ENCODE measurements around the gene TRAPPC2L. TPM values are rescaled to one million over a fixed set of nuclear protein-coding genes. Genes with fewer than 3 reads are reported as not detected.

The TRAPPC2L gene
- total and polyA plus RNA-seq, 2 donors from 2014 or later: 48.3 to 155 TPM

DNA sequence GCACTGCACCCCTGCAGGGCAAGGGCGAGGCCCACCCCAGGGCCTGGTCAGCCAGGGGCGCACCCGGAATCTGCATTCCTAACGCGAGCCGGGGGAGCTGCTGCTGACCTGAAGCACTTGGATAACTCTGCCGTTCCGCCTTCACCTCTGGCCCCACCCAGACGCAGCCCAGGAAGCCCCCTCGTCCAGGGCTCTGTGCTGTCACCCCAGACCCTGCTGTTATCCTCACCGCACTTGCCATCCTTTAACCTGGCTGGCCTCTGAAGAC, 22.8 kb downstream of the TRAPPC2L start:
- Histone ChIP-seq H3K9me3 (ENCODE audit: control insufficient read depth in 2 of 3, insufficient read depth in 1 of 3, low read length in 3 of 3) (no peaks in the 10 kb centered on the region), H3K36me3 (ENCODE audit: control insufficient read depth in 2 of 3, insufficient read depth in 3 of 3, low read length in 3 of 3) (no peaks in the 10 kb centered on the region), H3K9ac (ENCODE audit: low read length in 3 of 3) (no peak overlapping the region), H3K4me3 (ENCODE audit: low read length in 3 of 3) (no peak overlapping the region), H3K4me1 (ENCODE audit: control insufficient read depth in 2 of 3, insufficient read depth in 2 of 3, low read depth in 1 of 3, low read length in 3 of 3) (peaks cover 0 to 2% (median 0%) of the 10 kb centered on the region in 3 donors), H3K27ac (ENCODE audit: low read depth in 2 of 2, low read length in 2 of 2) (no peak overlapping the region), H3K27me3 (ENCODE audit: control insufficient read depth, insufficient read depth, low read length) (no peaks in the 10 kb centered on the region)
- TF ChIP-seq, protein P1, sequence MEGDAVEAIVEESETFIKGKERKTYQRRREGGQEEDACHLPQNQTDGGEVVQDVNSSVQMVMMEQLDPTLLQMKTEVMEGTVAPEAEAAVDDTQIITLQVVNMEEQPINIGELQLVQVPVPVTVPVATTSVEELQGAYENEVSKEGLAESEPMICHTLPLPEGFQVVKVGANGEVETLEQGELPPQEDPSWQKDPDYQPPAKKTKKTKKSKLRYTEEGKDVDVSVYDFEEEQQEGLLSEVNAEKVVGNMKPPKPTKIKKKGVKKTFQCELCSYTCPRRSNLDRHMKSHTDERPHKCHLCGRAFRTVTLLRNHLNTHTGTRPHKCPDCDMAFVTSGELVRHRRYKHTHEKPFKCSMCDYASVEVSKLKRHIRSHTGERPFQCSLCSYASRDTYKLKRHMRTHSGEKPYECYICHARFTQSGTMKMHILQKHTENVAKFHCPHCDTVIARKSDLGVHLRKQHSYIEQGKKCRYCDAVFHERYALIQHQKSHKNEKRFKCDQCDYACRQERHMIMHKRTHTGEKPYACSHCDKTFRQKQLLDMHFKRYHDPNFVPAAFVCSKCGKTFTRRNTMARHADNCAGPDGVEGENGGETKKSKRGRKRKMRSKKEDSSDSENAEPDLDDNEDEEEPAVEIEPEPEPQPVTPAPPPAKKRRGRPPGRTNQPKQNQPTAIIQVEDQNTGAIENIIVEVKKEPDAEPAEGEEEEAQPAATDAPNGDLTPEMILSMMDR (IDR thresholded peaks at IDR 0.05; ENCODE audit: borderline replicate concordance, extremely low read depth, insufficient read depth): no peak
- intact Hi-C loops (cut with DNase I): no loop called here
- no peak for FAIRE-seq
- DNase-seq: no peak

DNA sequence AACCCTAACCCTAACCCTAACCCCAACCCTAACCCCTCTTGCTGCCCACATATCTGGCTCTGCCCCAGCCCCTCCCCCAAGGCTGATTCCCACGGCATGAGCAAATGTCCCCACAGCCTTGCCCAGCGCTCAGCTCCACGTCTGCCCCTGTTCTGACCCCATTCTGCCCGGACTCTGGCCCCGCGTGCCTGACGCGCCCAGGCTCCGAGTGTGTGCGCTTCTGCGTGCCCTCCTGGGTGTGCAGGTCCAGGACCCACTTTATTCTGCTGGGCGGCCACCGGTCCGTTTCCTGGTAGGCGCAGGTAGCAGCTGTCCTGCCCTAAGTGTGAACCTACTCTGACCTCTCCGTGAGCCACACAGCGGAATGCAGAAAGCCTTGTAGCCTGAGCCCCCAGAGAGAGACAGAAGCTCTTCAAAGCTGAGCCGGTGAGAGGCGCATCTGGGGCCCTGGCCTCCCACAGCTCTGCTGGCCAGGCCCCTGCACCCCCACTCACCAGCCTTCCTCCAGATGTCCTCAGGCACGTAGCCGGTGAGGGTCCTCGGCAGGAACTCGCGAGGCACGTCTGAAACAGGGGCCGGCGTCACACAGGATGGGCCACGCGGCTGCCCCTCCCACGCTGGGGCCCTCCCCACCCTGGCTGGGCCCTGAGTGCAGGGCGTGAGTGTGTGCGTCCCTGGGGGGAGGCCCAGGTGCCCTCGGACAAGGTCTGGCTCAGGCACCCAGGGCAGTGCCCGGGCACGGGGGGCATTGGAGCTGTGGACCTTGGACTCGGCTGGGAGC, 23.5 kb downstream of the TRAPPC2L start:
- H3K36me3 ChIP-seq (ENCODE audit: control insufficient read depth in 2 of 3, insufficient read depth in 3 of 3, low read length in 3 of 3): no peaks in the 10 kb centered on the region

DNA sequence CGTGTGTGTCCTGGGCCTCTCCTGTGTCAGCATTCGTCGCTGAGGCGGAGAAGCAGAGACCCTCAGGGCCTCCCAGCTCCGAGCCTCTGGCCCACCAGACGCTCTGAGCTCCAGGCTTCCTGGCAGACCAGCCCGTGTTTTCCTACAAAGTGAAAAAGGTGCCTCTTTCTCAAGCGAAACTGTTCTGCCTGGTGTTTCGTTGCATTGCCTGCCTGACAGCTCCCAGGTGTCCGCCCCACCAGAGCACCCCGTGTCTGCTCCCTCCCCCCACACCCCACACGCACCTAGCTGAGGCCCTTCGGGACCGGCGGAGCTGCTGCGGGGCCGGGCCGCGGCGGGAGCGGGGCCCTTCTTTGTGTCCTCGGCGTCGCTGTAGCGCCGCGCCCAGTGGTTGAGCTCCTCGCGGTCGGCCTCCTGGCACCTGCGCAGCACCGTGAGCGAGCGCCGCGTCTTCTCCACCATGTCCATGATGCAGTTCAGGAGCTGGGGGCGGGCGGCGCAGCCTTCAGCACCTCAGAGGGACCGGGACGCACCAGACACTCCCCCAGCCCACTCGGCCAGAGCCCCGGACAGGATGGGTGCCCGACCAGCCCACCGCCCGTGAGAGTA, 24.2 kb downstream of the TRAPPC2L start:
- DNase-seq (peak in 3 of 5 donors; percentile 38 to 44 (median 44)), FAIRE-seq (no peak)
- Histone ChIP-seq H3K9ac (ENCODE audit: low read length in 3 of 3) (no peak overlapping the region), H3K36me3 (ENCODE audit: control insufficient read depth in 2 of 3, insufficient read depth in 3 of 3, low read length in 3 of 3) (no peaks in the 10 kb centered on the region), H3K27me3 (ENCODE audit: control insufficient read depth, insufficient read depth, low read length) (no peaks in the 10 kb centered on the region), H3K9me3 (ENCODE audit: control insufficient read depth in 2 of 3, insufficient read depth in 1 of 3, low read length in 3 of 3) (no peaks in the 10 kb centered on the region), H3K27ac (ENCODE audit: low read depth in 2 of 2, low read length in 2 of 2) (no peak overlapping the region), H3K4me3 (ENCODE audit: low read length in 3 of 3) (no peak overlapping the region), H3K4me1 (ENCODE audit: control insufficient read depth in 2 of 3, insufficient read depth in 2 of 3, low read depth in 1 of 3, low read length in 3 of 3) (peaks cover 0 to 2% (median 0%) of the 10 kb centered on the region in 3 donors)
- TF ChIP-seq, protein P1 (IDR thresholded peaks at IDR 0.05; ENCODE audit: borderline replicate concordance, extremely low read depth, insufficient read depth): no peak
- intact Hi-C loops (cut with DNase I): no loop called here

More for the DNA sequence above, 23.5 kb downstream of the TRAPPC2L start:
- peaks cover 0 to 2% (median 0%) of the 10 kb centered on the region in 3 donors for H3K4me1 ChIP-seq (ENCODE audit: control insufficient read depth in 2 of 3, insufficient read depth in 2 of 3, low read depth in 1 of 3, low read length in 3 of 3)
- no peaks in the 10 kb centered on the region for H3K9me3 ChIP-seq (ENCODE audit: control insufficient read depth in 2 of 3, insufficient read depth in 1 of 3, low read length in 3 of 3)
- intact Hi-C loops (cut with DNase I): no loop called here
- peak in 3 of 5 donors; percentile 25 to 42 (median 35) for DNase-seq
- TF ChIP-seq, protein P1 (IDR thresholded peaks at IDR 0.05; ENCODE audit: borderline replicate concordance, extremely low read depth, insufficient read depth): no peak
- H3K4me3 ChIP-seq (ENCODE audit: low read length in 3 of 3): no peak overlapping the region
- no peaks in the 10 kb centered on the region for H3K27me3 ChIP-seq (ENCODE audit: control insufficient read depth, insufficient read depth, low read length)
- FAIRE-seq: no peak
- H3K27ac ChIP-seq (ENCODE audit: low read depth in 2 of 2, low read length in 2 of 2): no peak overlapping the region
- no peak overlapping the region for H3K9ac ChIP-seq (ENCODE audit: low read length in 3 of 3)
